Muscle layer of colon (tissue), 2 donors: ENCODE measurements around the gene UCK2.

Experiments
- H3K27ac ChIP-seq: one replicate; pipeline ENCODE4 v1.7.0; 2013; ENCODE audit warnings: low read depth, mild to moderate bottlenecking, low read length, moderate library complexity
- H3K27me3 ChIP-seq, 2 donors: one replicate each; pipeline ENCODE4 v1.7.0; 2013; ENCODE audit warnings: low read length in 2 of 2, mild to moderate bottlenecking in 2 of 2; ENCODE audit not compliant: insufficient read depth in 2 of 2, control insufficient read depth in 1 of 2
- H3K36me3 ChIP-seq: one replicate; pipeline ENCODE4 v1.7.0; 2013; ENCODE audit warnings: mild to moderate bottlenecking, low read length; ENCODE audit not compliant: insufficient read depth
- H3K4me1 ChIP-seq: one replicate; pipeline ENCODE4 v1.7.0; 2013; ENCODE audit warnings: mild to moderate bottlenecking, low read length; ENCODE audit not compliant: insufficient read depth
- H3K4me3 ChIP-seq, 2 donors: one replicate each; pipeline ENCODE4 v1.7.0; 2013; ENCODE audit warnings: low read length in 2 of 2, low read depth in 1 of 2, mild to moderate bottlenecking in 1 of 2, moderate library complexity in 1 of 2
- H3K9ac ChIP-seq: one replicate; pipeline ENCODE4 v1.7.0; 2013; ENCODE audit warnings: low read length
- H3K9me3 ChIP-seq: one replicate; pipeline ENCODE4 v1.7.0; 2013; ENCODE audit warnings: mild to moderate bottlenecking, low read length
- donor health status: abdominal sarcoma.
- donor health status: Adenocarcinoma of cecum.

The UCK2 gene

GRCh38 chr1:165933446-165934170 is 106.2 kb downstream of the UCK2 start:
- Histone ChIP-seq H3K4me1 (no peaks in the 10 kb centered on the region), H3K9ac (no peak overlapping the region), H3K27me3 (no peaks in the 10 kb centered on the region), H3K9me3 (no peaks in the 10 kb centered on the region), H3K4me3 (no peak overlapping the region), H3K27ac (no peak overlapping the region), H3K36me3 (no peaks in the 10 kb centered on the region)

DNA sequence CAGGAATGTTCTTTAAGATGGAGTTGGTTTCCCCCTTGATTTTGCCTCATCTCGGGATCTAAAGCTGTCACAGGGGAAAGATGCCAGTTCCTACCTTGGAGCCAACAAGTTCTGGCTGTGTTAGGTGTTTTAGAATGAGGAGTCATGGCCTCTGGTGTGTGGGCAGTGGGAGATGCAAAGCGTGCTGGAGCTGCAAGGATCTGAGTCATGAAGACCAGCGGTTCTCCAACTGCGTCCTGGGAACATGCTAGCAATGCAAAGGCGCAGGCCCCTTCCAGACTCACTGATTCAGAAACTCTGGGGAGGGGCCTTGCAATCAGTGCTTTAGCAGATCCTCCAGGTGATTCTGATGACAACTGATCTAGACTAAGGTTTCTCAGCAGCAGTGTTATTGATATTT is 109.1 kb downstream of the UCK2 start:
- Histone ChIP-seq H3K36me3 (no peaks in the 10 kb centered on the region), H3K27me3 (no peaks in the 10 kb centered on the region), H3K9ac (no peak overlapping the region), H3K4me3 (no peak overlapping the region), H3K9me3 (no peaks in the 10 kb centered on the region), H3K27ac (no peak overlapping the region), H3K4me1 (no peaks in the 10 kb centered on the region)

GRCh38 chr1:165937829-165938228 is 110.4 kb downstream of the UCK2 start:
- Histone ChIP-seq H3K27ac (no peak overlapping the region), H3K4me1 (no peaks in the 10 kb centered on the region), H3K9ac (no peak overlapping the region), H3K9me3 (no peaks in the 10 kb centered on the region), H3K4me3 (no peak overlapping the region), H3K36me3 (no peaks in the 10 kb centered on the region), H3K27me3 (no peaks in the 10 kb centered on the region)

- Histone ChIP-seq H3K36me3 (no peaks in the 10 kb centered on the region), H3K27ac (no peak overlapping the region), H3K9me3 (no peaks in the 10 kb centered on the region), H3K4me3 (no peak overlapping the region), H3K27me3 (no peaks in the 10 kb centered on the region), H3K9ac (no peak overlapping the region), H3K4me1 (no peaks in the 10 kb centered on the region)
Measured at GRCh38 chr1:165938844-165939243, 111.4 kb downstream of the UCK2 start.

DNA sequence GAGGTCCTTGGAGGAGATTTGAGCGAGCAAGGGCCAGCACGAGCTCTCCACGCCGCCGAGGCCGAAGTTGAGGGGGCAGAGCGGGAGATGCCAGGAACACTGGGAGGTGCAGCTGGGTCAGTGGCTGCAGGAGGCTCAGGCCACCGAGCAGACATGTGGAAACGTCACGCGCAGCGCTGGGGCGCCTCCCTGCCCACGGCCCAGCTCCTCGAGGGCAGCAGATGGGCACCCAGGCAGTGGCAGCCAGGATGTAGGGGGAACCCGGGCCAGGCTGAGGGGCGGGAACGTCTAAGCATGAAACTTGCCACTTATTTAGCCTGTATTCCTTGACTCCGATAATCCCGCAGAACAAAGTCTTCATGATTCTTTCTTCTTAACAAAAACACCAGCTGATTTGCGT is 114.1 kb downstream of the UCK2 start:
- H3K27me3 ChIP-seq = no peaks in the 10 kb centered on the region
- H3K27ac ChIP-seq = no peak overlapping the region
- no peak overlapping the region for H3K9ac ChIP-seq
- no peaks in the 10 kb centered on the region for H3K9me3 ChIP-seq
- H3K4me3 ChIP-seq = no peak overlapping the region
- H3K36me3 ChIP-seq = no peaks in the 10 kb centered on the region
- H3K4me1 ChIP-seq = no peaks in the 10 kb centered on the region

DNA sequence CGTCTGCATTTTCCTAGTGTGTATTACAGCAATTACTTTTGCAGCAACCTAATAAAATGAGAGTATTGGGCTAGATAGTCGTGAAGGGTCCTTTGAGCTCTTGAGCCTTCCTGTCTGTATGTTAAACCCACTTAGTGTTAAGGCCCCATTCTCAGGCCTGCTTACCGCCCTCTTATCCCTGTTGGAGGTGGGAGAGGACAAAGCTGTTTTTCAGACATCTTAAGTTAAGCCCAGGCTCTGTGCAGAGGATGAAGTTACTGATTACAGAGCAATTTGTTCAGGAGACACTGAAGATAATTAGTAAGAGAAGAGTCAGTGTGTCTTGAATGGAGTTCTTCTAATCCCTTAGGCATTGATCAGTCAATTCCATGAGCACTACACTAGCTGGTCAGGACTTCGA is 114.6 kb downstream of the UCK2 start:
- no peak overlapping the region for H3K4me3 ChIP-seq
- no peaks in the 10 kb centered on the region for H3K27me3 ChIP-seq
- no peaks in the 10 kb centered on the region for H3K9me3 ChIP-seq
- no peak overlapping the region for H3K27ac ChIP-seq
- no peaks in the 10 kb centered on the region for H3K4me1 ChIP-seq
- H3K9ac ChIP-seq = no peak overlapping the region
- no peaks in the 10 kb centered on the region for H3K36me3 ChIP-seq

DNA sequence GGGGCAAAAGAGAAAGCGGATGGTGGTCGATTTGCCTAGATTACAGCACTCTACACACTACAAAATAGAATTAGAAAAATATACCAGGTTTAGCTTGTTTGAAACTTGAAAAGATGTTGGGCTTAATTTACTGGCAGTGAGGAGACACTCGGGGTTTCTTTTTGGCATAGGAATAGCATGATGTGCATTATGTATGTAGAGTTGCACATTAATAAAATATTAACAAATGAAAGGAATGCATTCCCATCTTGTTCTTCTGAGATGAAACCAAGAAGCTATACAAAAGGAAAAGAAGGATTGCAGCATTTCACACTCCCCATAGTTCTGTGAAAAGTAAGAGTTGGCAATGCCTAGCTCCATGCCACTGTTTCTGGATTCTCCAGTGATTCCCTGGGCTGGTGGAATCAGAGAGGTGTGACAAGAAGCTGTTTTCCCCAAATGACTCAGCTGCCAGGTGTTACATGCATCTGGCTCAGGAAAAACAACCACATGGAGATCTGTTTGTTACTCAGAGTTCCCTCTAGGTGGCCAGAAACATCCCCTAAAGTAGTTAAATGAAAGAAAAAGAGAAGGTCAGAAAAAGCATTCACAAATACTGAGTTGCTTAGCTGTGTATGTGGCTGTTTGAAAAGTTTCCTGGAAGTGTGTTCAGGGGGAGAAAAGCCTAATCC is 115.6 kb downstream of the UCK2 start:
- Histone ChIP-seq H3K27me3 (no peaks in the 10 kb centered on the region), H3K9ac (no peak overlapping the region), H3K27ac (no peak overlapping the region), H3K36me3 (no peaks in the 10 kb centered on the region), H3K4me1 (no peaks in the 10 kb centered on the region), H3K4me3 (no peak overlapping the region), H3K9me3 (no peaks in the 10 kb centered on the region)

DNA sequence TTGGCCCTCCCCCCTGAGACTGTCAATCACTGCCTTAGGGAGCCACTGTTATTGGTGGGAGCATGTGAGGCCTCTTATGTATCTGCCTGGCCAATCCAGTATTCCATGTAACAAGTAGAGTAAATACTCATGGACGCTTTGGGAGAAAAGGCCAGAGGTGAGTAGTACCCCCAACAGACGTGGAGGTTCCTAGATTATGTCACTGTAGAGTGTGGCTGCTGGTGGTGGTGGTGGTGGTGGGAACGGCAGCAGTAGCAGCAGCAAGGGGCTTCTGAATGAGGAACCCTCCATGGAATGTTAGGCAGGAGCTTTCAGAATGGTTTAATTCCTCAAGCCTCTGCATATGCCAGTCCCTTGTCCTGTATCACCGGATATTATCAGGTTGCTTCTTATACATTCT is 118.5 kb downstream of the UCK2 start:
- Histone ChIP-seq H3K27ac (no peak overlapping the region), H3K4me1 (no peaks in the 10 kb centered on the region), H3K9ac (no peak overlapping the region), H3K4me3 (no peak overlapping the region), H3K9me3 (no peaks in the 10 kb centered on the region), H3K36me3 (no peaks in the 10 kb centered on the region), H3K27me3 (no peaks in the 10 kb centered on the region)

GRCh38 chr1:165947797-165948455 is 120.5 kb downstream of the UCK2 start:
- no peak overlapping the region for H3K4me3 ChIP-seq
- H3K27ac ChIP-seq = no peak overlapping the region
- no peak overlapping the region for H3K9ac ChIP-seq
- no peaks in the 10 kb centered on the region for H3K27me3 ChIP-seq
- H3K4me1 ChIP-seq = no peaks in the 10 kb centered on the region
- H3K36me3 ChIP-seq = no peaks in the 10 kb centered on the region
- H3K9me3 ChIP-seq = no peaks in the 10 kb centered on the region

DNA sequence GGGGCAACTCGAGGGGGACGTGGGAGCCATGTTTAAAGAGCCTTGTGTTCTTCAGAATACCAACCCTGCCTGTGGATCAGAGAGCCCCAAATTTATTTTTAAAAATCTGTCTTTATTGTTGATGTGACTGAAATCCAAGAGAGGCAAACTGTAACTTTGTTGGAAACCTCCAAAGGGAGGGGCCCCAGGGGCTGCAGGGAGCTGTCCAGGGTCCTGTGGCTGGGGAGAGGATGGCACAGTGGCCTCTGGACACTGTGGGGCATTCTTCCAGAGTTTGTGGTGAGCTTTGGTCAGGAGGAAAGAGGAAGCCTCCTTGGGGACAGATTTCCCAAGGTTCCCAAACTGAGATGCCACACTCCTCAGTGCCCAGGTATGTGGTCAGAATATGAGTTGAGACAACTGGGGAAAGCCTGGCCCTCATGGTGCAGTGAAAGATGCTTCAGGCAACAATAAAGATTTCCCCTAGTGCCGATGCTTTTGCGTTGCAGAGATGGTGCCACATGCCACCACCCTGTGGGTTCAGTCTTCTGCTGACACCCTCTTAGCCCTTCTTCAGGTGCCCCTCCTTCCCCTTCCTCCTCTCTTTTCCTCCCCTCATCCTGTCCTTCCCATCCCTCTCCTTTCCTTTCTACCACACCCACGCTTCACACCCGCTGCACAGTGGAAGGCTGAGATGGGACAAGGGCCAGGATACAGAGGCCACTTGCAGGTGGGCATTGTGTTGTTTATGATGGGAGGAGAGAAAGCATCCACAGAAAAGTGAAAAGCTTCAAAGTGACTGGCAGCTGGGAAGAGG is 122.1 kb downstream of the UCK2 start:
- H3K4me3 ChIP-seq = no peak overlapping the region
- no peaks in the 10 kb centered on the region for H3K4me1 ChIP-seq
- no peak overlapping the region for H3K9ac ChIP-seq
- no peak overlapping the region for H3K27ac ChIP-seq
- H3K9me3 ChIP-seq = no peaks in the 10 kb centered on the region
- no peaks in the 10 kb centered on the region for H3K27me3 ChIP-seq
- H3K36me3 ChIP-seq = no peaks in the 10 kb centered on the region

GRCh38 chr1:165954940-165955339 is 127.5 kb downstream of the UCK2 start:
- Histone ChIP-seq H3K27me3 (no peaks in the 10 kb centered on the region), H3K9me3 (no peaks in the 10 kb centered on the region), H3K27ac (no peak overlapping the region), H3K9ac (no peak overlapping the region), H3K36me3 (no peaks in the 10 kb centered on the region), H3K4me1 (no peaks in the 10 kb centered on the region), H3K4me3 (no peak overlapping the region)
